CD4-positive, alpha-beta T cell treated with Interleukin-2 at 100 ng/mL for 4 hours (primary cell): ENCODE data around the gene ATP5MC2.
"Not testable (repeated sequence)": the region's sequence is repeated elsewhere in the genome, so short reads cannot be mapped to it uniquely, and the experiment has no call there.

Source experiments
- DNase-seq: peaks from one replicate; pipeline ENCODE4 v3.0.0-alpha.2; 2020; ENCODE audit warnings: low spot score

The ATP5MC2 gene

GRCh38 chr12:53694756-53695151, 18.9 kb upstream of the ATP5MC2 start:
- DNase-seq = no peak

GRCh38 chr12:53688134-53688533, 12.3 kb upstream of the ATP5MC2 start:
- no peak for DNase-seq

- no peak for DNase-seq
Observed at GRCh38 chr12:53686436-53686835, 10.6 kb upstream of the ATP5MC2 start.

GRCh38 chr12:53684654-53685220, 8.9 kb upstream of the ATP5MC2 start:
- DNase-seq = no peak

GRCh38 chr12:53683983-53684382, 8.1 kb upstream of the ATP5MC2 start:
- DNase-seq = no peak

GRCh38 chr12:53683494-53683893, 7.6 kb upstream of the ATP5MC2 start:
- no peak for DNase-seq

- not testable (repeated sequence) for DNase-seq
Observed at GRCh38 chr12:53680061-53680460, 4.2 kb upstream of the ATP5MC2 start.

GRCh38 chr12:53677800-53678148, 1.9 kb upstream of the ATP5MC2 start:
- DNase-seq = no peak

GRCh38 chr12:53677016-53677799, 1.3 kb upstream of the ATP5MC2 start:
- no peak for DNase-seq

- DNase-seq = no peak
Observed at GRCh38 chr12:53676656-53677015, 753 bp upstream of the ATP5MC2 start.

GRCh38 chr12:53674977-53675700, 744 bp downstream of the ATP5MC2 start:
- DNase-seq = no peak

- no peak for DNase-seq
Observed at GRCh38 chr12:53670971-53671370, 4.9 kb downstream of the ATP5MC2 start.

- DNase-seq = no peak
Observed at GRCh38 chr12:53670308-53670707, 5.6 kb downstream of the ATP5MC2 start.

- DNase-seq = no peak
Observed at GRCh38 chr12:53667080-53667479, 8.8 kb downstream of the ATP5MC2 start.

- DNase-seq = no peak
Observed at GRCh38 chr12:53664936-53665335, 10.9 kb downstream of the ATP5MC2 start.

- DNase-seq = no peak
Observed at GRCh38 chr12:53664191-53664590, 11.7 kb downstream of the ATP5MC2 start.

- DNase-seq = no peak
Observed at GRCh38 chr12:53660041-53660440, 15.8 kb downstream of the ATP5MC2 start.

GRCh38 chr12:53659571-53659981, 16.3 kb downstream of the ATP5MC2 start:
- DNase-seq = no peak

GRCh38 chr12:53659011-53659551, 16.8 kb downstream of the ATP5MC2 start:
- no peak for DNase-seq

GRCh38 chr12:53657041-53657440, 18.8 kb downstream of the ATP5MC2 start:
- DNase-seq = no peak

GRCh38 chr12:53653595-53653994, 22.3 kb downstream of the ATP5MC2 start:
- DNase-seq = no peak

GRCh38 chr12:53652366-53652765, 23.5 kb downstream of the ATP5MC2 start:
- no peak for DNase-seq

GRCh38 chr12:53651737-53652136, 24.1 kb downstream of the ATP5MC2 start:
- no peak for DNase-seq
